CD4-positive, alpha-beta T cell treated with Interleukin-4 for 1 hour (primary cell): ENCODE data around the gene IQSEC2.
A peak's percentile ranks its signal among the peaks of the same experiment; 100 is the strongest.

Experiments
- DNase-seq, 2 donors: peaks; one replicate each; pipeline ENCODE4 v3.0.0-alpha.2; 2020 to 2022

Gene IQSEC2

GRCh38 chrX:53266914-53267313 is 14.5 kb downstream of the IQSEC2 start:
- no peak for DNase-seq

- DNase-seq = no peak
Measured at GRCh38 chrX:53265771-53266574, 15.4 kb downstream of the IQSEC2 start.

GRCh38 chrX:53263597-53264094 is 17.7 kb downstream of the IQSEC2 start:
- DNase-seq = peak in 1 of 2 donors; percentile 45

- DNase-seq = peak in 1 of 2 donors; percentile 42
Measured at GRCh38 chrX:53262918-53263394, 18.4 kb downstream of the IQSEC2 start.

GRCh38 chrX:53262189-53262917 is 19.0 kb downstream of the IQSEC2 start:
- DNase-seq = no peak

GRCh38 chrX:53261355-53261972 is 19.9 kb downstream of the IQSEC2 start:
- no peak for DNase-seq

- no peak for DNase-seq
Measured at GRCh38 chrX:53260836-53261235, 20.5 kb downstream of the IQSEC2 start.

- no peak for DNase-seq
Measured at GRCh38 chrX:53257670-53258423, 23.5 kb downstream of the IQSEC2 start.

- no peak for DNase-seq
Measured at GRCh38 chrX:53257166-53257565, 24.2 kb downstream of the IQSEC2 start.

- DNase-seq = no peak
Measured at GRCh38 chrX:53256446-53257041, 24.8 kb downstream of the IQSEC2 start.

- no peak for DNase-seq
Measured at GRCh38 chrX:53255738-53256191, 25.6 kb downstream of the IQSEC2 start.

GRCh38 chrX:53254570-53255461 is 26.6 kb downstream of the IQSEC2 start:
- no peak for DNase-seq

- no peak for DNase-seq
Measured at GRCh38 chrX:53253293-53254020, 27.9 kb downstream of the IQSEC2 start.

- no peak for DNase-seq
Measured at GRCh38 chrX:53251307-53251706, 30.1 kb downstream of the IQSEC2 start.

- DNase-seq = no peak
Measured at GRCh38 chrX:53250556-53250955, 30.8 kb downstream of the IQSEC2 start.

- DNase-seq = no peak
Measured at GRCh38 chrX:53249408-53250042, 31.9 kb downstream of the IQSEC2 start.

- DNase-seq = no peak
Measured at GRCh38 chrX:53247928-53248327, 33.5 kb downstream of the IQSEC2 start.

- no peak for DNase-seq
Measured at GRCh38 chrX:53246231-53246630, 35.2 kb downstream of the IQSEC2 start.

GRCh38 chrX:53244610-53245009 is 36.8 kb downstream of the IQSEC2 start:
- no peak for DNase-seq

- DNase-seq = no peak
Measured at GRCh38 chrX:53242310-53242709, 39.1 kb downstream of the IQSEC2 start.
